Keratinocyte (primary cell): Measurements from ENCODE around the gene SCNN1G. TPM values are rescaled to one million over a fixed set of nuclear protein-coding genes. Genes with fewer than 3 reads are reported as not detected.

Source experiments
- DNase-seq: peaks from one replicate; pipeline ENCODE4 v3.0.0-alpha.2; 2011; ENCODE audit warnings: low read depth, missing footprints, low spot score
- FAIRE-seq: peaks from 2 replicates; lab custom pipeline; 2011; peaks lifted over from hg19 to GRCh38; lab: Jason Lieb, UNC
- H2AFZ ChIP-seq: 2 replicates; pipeline ENCODE4 v1.6.0; 2012; ENCODE audit warnings: low read length, control low read depth, inconsistent platforms; ENCODE audit not compliant: control insufficient read depth
- H3K27ac ChIP-seq: 2 replicates; pipeline ENCODE4 v1.5.1; 2011; ENCODE audit warnings: low read length; ENCODE audit not compliant: control insufficient read depth, insufficient read depth
- H3K27me3 ChIP-seq: 3 replicates; pipeline ENCODE4 v1.6.0; 2011; ENCODE audit warnings: low read length; ENCODE audit not compliant: control insufficient read depth, insufficient read depth; ENCODE audit errors: extremely low read depth
- H3K36me3 ChIP-seq, 2 experiments: 2 replicates in 1 of 2; 3 replicates in 1 of 2; pipeline ENCODE4 v1.5.1; 2011; ENCODE audit warnings: low read length in 2 of 2, mild to moderate bottlenecking in 1 of 2; ENCODE audit not compliant: control insufficient read depth in 2 of 2, insufficient read depth in 2 of 2; ENCODE audit errors: extremely low read depth in 1 of 2
- H3K4me1 ChIP-seq: 3 replicates; pipeline ENCODE4 v1.5.1; 2011; ENCODE audit warnings: low read length; ENCODE audit not compliant: control insufficient read depth, insufficient read depth; ENCODE audit errors: extremely low read depth
- H3K4me2 ChIP-seq: 3 replicates; pipeline ENCODE4 v1.6.0; 2011; ENCODE audit warnings: low read depth, low read length; ENCODE audit not compliant: control insufficient read depth, insufficient read depth; ENCODE audit errors: extremely low read depth
- H3K4me3 ChIP-seq, 3 experiments: fragments of 200-600 bp in 1 of 3; sonication (generic) in 1 of 3; 2 replicates in 2 of 3; 3 replicates in 1 of 3; pipeline ENCODE4 v1.5.1; 2011 to 2016; ENCODE audit warnings: low read length in 3 of 3, mild to moderate bottlenecking in 3 of 3, control low read depth in 2 of 3, inconsistent platforms in 1 of 3, low read depth in 1 of 3, mixed read lengths in 1 of 3, mixed run types in 1 of 3, moderate library complexity in 1 of 3; ENCODE audit not compliant: control insufficient read depth in 2 of 3, insufficient read depth in 2 of 3; ENCODE audit errors: extremely low read depth in 1 of 3
- H3K79me2 ChIP-seq: 2 replicates; pipeline ENCODE4 v1.6.0; 2012; ENCODE audit warnings: low read length; ENCODE audit not compliant: control insufficient read depth, insufficient read depth
- H3K9ac ChIP-seq: 3 replicates; pipeline ENCODE4 v1.6.0; 2011; ENCODE audit warnings: low read length; ENCODE audit not compliant: control insufficient read depth, insufficient read depth; ENCODE audit errors: extremely low read depth
- H3K9me1 ChIP-seq: 3 replicates; pipeline ENCODE4 v1.6.0; 2011; ENCODE audit warnings: low read length; ENCODE audit not compliant: control insufficient read depth, insufficient read depth; ENCODE audit errors: extremely low read depth
- H3K9me3 ChIP-seq: 2 replicates; pipeline ENCODE4 v1.5.1; 2012; ENCODE audit warnings: low read depth, low read length; ENCODE audit not compliant: control insufficient read depth
- H4K20me1 ChIP-seq: 3 replicates; pipeline ENCODE4 v1.6.0; 2011; ENCODE audit warnings: low read length; ENCODE audit not compliant: control insufficient read depth, insufficient read depth; ENCODE audit errors: extremely low read depth
- EZH2 ChIP-seq: IDR thresholded peaks from one replicate; pipeline ENCODE4 v1.6.1; 2012; ENCODE audit warnings: inconsistent platforms, mild to moderate bottlenecking, low read length, moderate library complexity
- dilution Hi-C: fragments of 300-500 bp; cut with MboI; formaldehyde crosslinking; loops from one replicate; pipeline ENCODE4 v1.7.0; 2020; ENCODE audit warnings: low sequenced_read_pairs; ENCODE audit not compliant: extremely low pct_ligation_motif_present
- polyA plus RNA-seq, 5 experiments: library from polyadenylated mRNA; depleted of rRNA in 3 of 5; stranded (reverse) in 3 of 5; stranded (forward) in 1 of 5; unstranded in 1 of 5; fragments of >200 nt; gene quantifications; 1 replicate in 1 of 5; 2 replicates in 3 of 5; 3 replicates in 1 of 5; pipeline versions ENCODE4 v1.2.1 to v1.2.3, GENCODE V29; 2011 to 2012; ENCODE audit warnings: missing spikeins in 2 of 5, low read depth in 1 of 5, low replicate concordance in 1 of 5
- TF ChIP-seq, protein P1 (sequence below), 3 experiments: IDR thresholded peaks in 1 of 3; conservative IDR thresholded peaks in 1 of 3; optimal IDR thresholded peaks in 1 of 3; 2 replicates in 2 of 3; 3 replicates in 1 of 3; pipeline versions ENCODE3 to v1.5.1; 2011; ENCODE audit warnings: low read length in 3 of 3, mild to moderate bottlenecking in 3 of 3, moderate library complexity in 2 of 3, control low read depth in 1 of 3, inconsistent platforms in 1 of 3; ENCODE audit not compliant: insufficient read depth in 2 of 3; ENCODE audit errors: extremely low read depth in 1 of 3

Gene SCNN1G
- polyA plus RNA-seq, 1 donor (not counting 4 experiments of a cell fraction or from before 2014, with no cell fraction given), result 0.25 TPM

- Histone ChIP-seq H3K27me3 (no peaks in the 10 kb centered on the region), H3K9ac (no peak overlapping the region), H3K27ac (peak overlapping the region; percentile 1), H2AFZ (no peak overlapping the region), H3K4me3 (no peak overlapping the region), H3K9me1 (peaks cover 4% of the 10 kb centered on the region), H3K79me2 (peaks cover 100% of the 10 kb centered on the region), H3K4me2 (no peak overlapping the region), H3K4me1 (peaks cover 16% of the 10 kb centered on the region), H3K9me3 (peaks cover 7% of the 10 kb centered on the region), H3K36me3 (peaks cover 0 to 3% of the 10 kb centered on the region in 2 experiments), H4K20me1 (peaks cover 2% of the 10 kb centered on the region)
- no peak for TF ChIP-seq EZH2
- TF ChIP-seq, protein P1, sequence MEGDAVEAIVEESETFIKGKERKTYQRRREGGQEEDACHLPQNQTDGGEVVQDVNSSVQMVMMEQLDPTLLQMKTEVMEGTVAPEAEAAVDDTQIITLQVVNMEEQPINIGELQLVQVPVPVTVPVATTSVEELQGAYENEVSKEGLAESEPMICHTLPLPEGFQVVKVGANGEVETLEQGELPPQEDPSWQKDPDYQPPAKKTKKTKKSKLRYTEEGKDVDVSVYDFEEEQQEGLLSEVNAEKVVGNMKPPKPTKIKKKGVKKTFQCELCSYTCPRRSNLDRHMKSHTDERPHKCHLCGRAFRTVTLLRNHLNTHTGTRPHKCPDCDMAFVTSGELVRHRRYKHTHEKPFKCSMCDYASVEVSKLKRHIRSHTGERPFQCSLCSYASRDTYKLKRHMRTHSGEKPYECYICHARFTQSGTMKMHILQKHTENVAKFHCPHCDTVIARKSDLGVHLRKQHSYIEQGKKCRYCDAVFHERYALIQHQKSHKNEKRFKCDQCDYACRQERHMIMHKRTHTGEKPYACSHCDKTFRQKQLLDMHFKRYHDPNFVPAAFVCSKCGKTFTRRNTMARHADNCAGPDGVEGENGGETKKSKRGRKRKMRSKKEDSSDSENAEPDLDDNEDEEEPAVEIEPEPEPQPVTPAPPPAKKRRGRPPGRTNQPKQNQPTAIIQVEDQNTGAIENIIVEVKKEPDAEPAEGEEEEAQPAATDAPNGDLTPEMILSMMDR (optimal IDR thresholded peaks at IDR 0.05 in 1 of 3, IDR thresholded peaks at IDR 0.05 in 1 of 3, conservative IDR thresholded peaks at IDR 0.05 in 1 of 3; ENCODE audit: extremely low read depth in 1 of 3, insufficient read depth in 2 of 3, low read length in 3 of 3), result no peak
- dilution Hi-C loops, result no loop called here
- FAIRE-seq, result no peak
- DNase-seq, result no peak
Observed at GRCh38 chr16:23134274-23134673, 48.3 kb upstream of the SCNN1G start.

- FAIRE-seq (no peak), DNase-seq (no peak)
- no peaks in the 10 kb centered on the region for H3K27me3 ChIP-seq
- H3K79me2 ChIP-seq, result peaks cover 97% of the 10 kb centered on the region
- H3K4me2 ChIP-seq, result no peak overlapping the region
- no peak overlapping the region for H3K9ac ChIP-seq
- H3K27ac ChIP-seq, result no peak overlapping the region
- peaks cover 0 to 3% of the 10 kb centered on the region in 2 experiments for H3K36me3 ChIP-seq
- H2AFZ ChIP-seq, result no peak overlapping the region
- peaks cover 6% of the 10 kb centered on the region for H3K9me1 ChIP-seq
- H4K20me1 ChIP-seq, result peaks cover 2% of the 10 kb centered on the region
- H3K9me3 ChIP-seq, result peaks cover 7% of the 10 kb centered on the region
- H3K4me3 ChIP-seq, result no peak overlapping the region
- TF ChIP-seq, protein P1 (optimal IDR thresholded peaks at IDR 0.05 in 1 of 3, IDR thresholded peaks at IDR 0.05 in 1 of 3, conservative IDR thresholded peaks at IDR 0.05 in 1 of 3; ENCODE audit: extremely low read depth in 1 of 3, insufficient read depth in 2 of 3, low read length in 3 of 3), result no peak
- TF ChIP-seq EZH2, result no peak
- peaks cover 33% of the 10 kb centered on the region for H3K4me1 ChIP-seq
- dilution Hi-C loops, result no loop called here
Observed at GRCh38 chr16:23137256-23137655, 45.3 kb upstream of the SCNN1G start.
